H9 (cell line): ENCODE results near the gene EHF. TPM values are rescaled to one million over a fixed set of nuclear protein-coding genes. Genes with fewer than 3 reads are reported as not detected.

Source experiments
- DNase-seq: peaks from one replicate; pipeline ENCODE4 v3.0.0-alpha.2; 2017
- H2AFZ ChIP-seq: one replicate; pipeline ENCODE4 v1.6.1; 2013; ENCODE audit warnings: mild to moderate bottlenecking, low read length, control low read depth, moderate library complexity
- H2AK5ac ChIP-seq: 2 replicates; pipeline ENCODE4 v1.6.1; 2013; ENCODE audit warnings: low read length, control low read depth, mixed read lengths; ENCODE audit not compliant: insufficient read length
- H2BK120ac ChIP-seq: one replicate; pipeline ENCODE4 v1.6.1; 2013; ENCODE audit warnings: low read depth, mild to moderate bottlenecking, low read length, control low read depth, inconsistent platforms; ENCODE audit not compliant: poor library complexity, severe bottlenecking
- H2BK12ac ChIP-seq: 2 replicates; pipeline ENCODE4 v1.6.1; 2013; ENCODE audit warnings: low read length, control low read depth, mixed read lengths, low read depth; ENCODE audit not compliant: insufficient read length
- H2BK15ac ChIP-seq: 2 replicates; pipeline ENCODE4 v1.6.1; 2013; ENCODE audit warnings: low read depth, low read length, control low read depth
- H2BK20ac ChIP-seq: one replicate; pipeline ENCODE4 v1.6.1; 2013; ENCODE audit warnings: low read depth, mild to moderate bottlenecking, low read length, control low read depth, inconsistent platforms; ENCODE audit not compliant: poor library complexity, severe bottlenecking
- H2BK5ac ChIP-seq: 2 replicates; pipeline ENCODE4 v1.6.1; 2013; ENCODE audit warnings: low read length, control low read depth, mixed read lengths; ENCODE audit not compliant: insufficient read length
- H3K14ac ChIP-seq: 2 replicates; pipeline ENCODE4 v1.6.1; 2013; ENCODE audit warnings: low read length, control low read depth; ENCODE audit not compliant: insufficient read depth
- H3K18ac ChIP-seq: 2 replicates; pipeline ENCODE4 v1.6.1; 2013; ENCODE audit warnings: low read depth, mild to moderate bottlenecking, mixed read lengths, low read length, control low read depth; ENCODE audit not compliant: insufficient read length
- H3K23ac ChIP-seq: 2 replicates; pipeline ENCODE4 v1.6.1; 2013; ENCODE audit warnings: low read length, control low read depth, mixed read lengths, low read depth; ENCODE audit not compliant: insufficient read length
- H3K23me2 ChIP-seq: 2 replicates; pipeline ENCODE4 v1.6.1; 2013; ENCODE audit warnings: low read depth, mild to moderate bottlenecking, mixed read lengths, low read length, control low read depth; ENCODE audit not compliant: insufficient read length, poor library complexity, severe bottlenecking
- H3K27ac ChIP-seq: 2 replicates; pipeline ENCODE4 v1.5.1; 2013; ENCODE audit warnings: low read length, control low read depth, mixed read lengths, low read depth; ENCODE audit not compliant: insufficient read length
- H3K27me3 ChIP-seq: 2 replicates; pipeline ENCODE4 v1.6.1; 2013; ENCODE audit warnings: low read length, control low read depth, inconsistent platforms; ENCODE audit not compliant: insufficient read depth
- H3K4ac ChIP-seq: 2 replicates; pipeline ENCODE4 v1.6.1; 2013; ENCODE audit warnings: low read depth, mild to moderate bottlenecking, control low read depth, inconsistent platforms, low read length, moderate library complexity
- H3K4me1 ChIP-seq: 2 replicates; pipeline ENCODE4 v1.6.1; 2013; ENCODE audit warnings: low read length, control low read depth, inconsistent platforms; ENCODE audit not compliant: insufficient read depth
- H3K4me2 ChIP-seq: 2 replicates; pipeline ENCODE4 v1.6.1; 2013; ENCODE audit warnings: low read length, control low read depth, mixed read lengths; ENCODE audit not compliant: insufficient read length, insufficient read depth
- H3K56ac ChIP-seq: 2 replicates; pipeline ENCODE4 v1.6.1; 2013; ENCODE audit warnings: low read depth, mild to moderate bottlenecking, mixed read lengths, low read length, control low read depth; ENCODE audit not compliant: insufficient read length
- H3K79me1 ChIP-seq: 2 replicates; pipeline ENCODE4 v1.6.1; 2013; ENCODE audit warnings: low read depth, mild to moderate bottlenecking, moderate library complexity, low read length, control low read depth, inconsistent platforms; ENCODE audit not compliant: insufficient read depth, poor library complexity, severe bottlenecking
- H3K79me2 ChIP-seq: 2 replicates; pipeline ENCODE4 v1.6.1; 2013; ENCODE audit warnings: low read length, control low read depth, inconsistent platforms; ENCODE audit not compliant: insufficient read depth
- H3K9ac ChIP-seq: 2 replicates; pipeline ENCODE4 v1.6.1; 2013; ENCODE audit warnings: low read length, control low read depth, mixed read lengths; ENCODE audit not compliant: insufficient read length; ENCODE audit errors: extremely low read depth
- H3K9me3 ChIP-seq: one replicate; pipeline ENCODE4 v1.6.1; 2013; ENCODE audit warnings: low read depth, low read length, inconsistent platforms; ENCODE audit not compliant: control insufficient read depth
- H3T11ph ChIP-seq: one replicate; pipeline ENCODE4 v1.6.1; 2013; ENCODE audit warnings: mild to moderate bottlenecking, low read length, control low read depth, inconsistent platforms
- H4K20me1 ChIP-seq: one replicate; pipeline ENCODE4 v1.6.1; 2013; ENCODE audit not compliant: control insufficient read depth, insufficient read length, insufficient read depth
- H4K5ac ChIP-seq: 2 replicates; pipeline ENCODE4 v1.6.1; 2013; ENCODE audit warnings: low read depth, mild to moderate bottlenecking, mixed read lengths, low read length, control low read depth; ENCODE audit not compliant: insufficient read length
- H4K8ac ChIP-seq: replicated peaks from 2 replicates; pipeline ENCODE4 v1.6.1; 2013; ENCODE audit warnings: low read length, control low read depth, mixed read lengths, low read depth; ENCODE audit not compliant: insufficient read length
- H4K91ac ChIP-seq: 2 replicates; pipeline ENCODE4 v1.6.1; 2013; ENCODE audit warnings: low read depth, mild to moderate bottlenecking, moderate library complexity, mixed read lengths, low read length, control low read depth; ENCODE audit not compliant: insufficient read length
- H3K27ac Mint-ChIP-seq, 3 experiments: 2 replicates in 2 of 3; 3 replicates in 1 of 3; pipeline ENCODE4 v1.8.0; 2020 to 2021; ENCODE audit warnings: mixed read lengths in 3 of 3, mild to moderate bottlenecking in 1 of 3, moderate library complexity in 1 of 3
- H3K27me3 Mint-ChIP-seq: 2 replicates; pipeline ENCODE4 v1.8.0; 2021; ENCODE audit warnings: low read depth, mild to moderate bottlenecking, moderate library complexity, mixed read lengths
- H3K36me3 Mint-ChIP-seq, 3 experiments: 2 replicates in 2 of 3; 3 replicates in 1 of 3; pipeline ENCODE4 v1.8.0; 2020 to 2021; ENCODE audit warnings: low read depth in 3 of 3, mixed read lengths in 3 of 3; ENCODE audit not compliant: insufficient read depth in 1 of 3
- H3K4me1 Mint-ChIP-seq, 2 experiments: 2 replicates each; pipeline ENCODE4 v1.8.0; 2020; ENCODE audit warnings: mixed read lengths in 2 of 2
- H3K4me3 Mint-ChIP-seq, 2 experiments: 2 replicates in 1 of 2; 3 replicates in 1 of 2; pipeline ENCODE4 v1.8.0; 2020 to 2021; ENCODE audit warnings: mild to moderate bottlenecking in 2 of 2, mixed read lengths in 2 of 2, moderate library complexity in 1 of 2
- H3K9me3 Mint-ChIP-seq, 2 experiments: 2 replicates in 1 of 2; 3 replicates in 1 of 2; pipeline ENCODE4 v1.8.0; 2020; ENCODE audit warnings: mild to moderate bottlenecking in 2 of 2, mixed read lengths in 2 of 2, moderate library complexity in 1 of 2
- CTCF ChIP-seq: fragments of 200-600 bp; sonication (generic); conservative IDR thresholded peaks from 3 replicates; pipeline ENCODE4 v1.8.0; 2021; ENCODE audit warnings: antibody characterized with exemption, mild to moderate bottlenecking
- WGBS: extraction: QIAGEN DNeasy Blood & Tissue Kit; methylation state at CpG from one replicate; pipeline ENCODE4 v1.1.7; 2013; ENCODE audit warnings: missing lambda C conversion rate, low lambda C conversion rate, mixed read lengths; ENCODE audit not compliant: insufficient read length; ENCODE audit errors: extremely low coverage; 5-methylcytosine and 5-hydroxymethylcytosine counted together
- total RNA-seq: library from RNA; stranded (reverse); gene quantifications from 2 replicates; pipeline ENCODE4 v1.2.1, GENCODE V29; 2021

EHF gene
- total RNA-seq, 1 experiment from 2014 or later = not detected

GRCh38 chr11:34618406-34618805 lies 2.5 kb upstream of the EHF start:
- Histone ChIP-seq H3K14ac (no peak overlapping the region), H2BK12ac (no peak overlapping the region), H3K56ac (no peak overlapping the region), H2BK20ac (no peak overlapping the region), H3K4ac (no peak overlapping the region), H4K8ac (no peak overlapping the region), H3K23me2 (no peaks in the 10 kb centered on the region), H3K4me2 (no peak overlapping the region), H4K91ac (no peak overlapping the region), H4K20me1 (no peaks in the 10 kb centered on the region), H2BK5ac (no peak overlapping the region), H3K27me3 (no peaks in the 10 kb centered on the region), H3K9ac (no peak overlapping the region), H2BK120ac (no peak overlapping the region), H3K4me1 (no peaks in the 10 kb centered on the region), H2AK5ac (no peak overlapping the region), H3K9me3 (no peaks in the 10 kb centered on the region), H3K27ac (no peak overlapping the region), H3K79me2 (no peaks in the 10 kb centered on the region), H3K79me1 (no peaks in the 10 kb centered on the region), H3K23ac (no peak overlapping the region), H4K5ac (no peak overlapping the region), H2BK15ac (no peak overlapping the region), H2AFZ (no peak overlapping the region), H3K18ac (no peak overlapping the region), H3T11ph (no peak overlapping the region)
- H3K27me3 Mint-ChIP-seq = peaks cover 3% of the 10 kb centered on the region; the same call in 1 of the 2 replicates
- H3K36me3 Mint-ChIP-seq = no peaks in the 10 kb centered on the region
- TF ChIP-seq CTCF = no peak
- DNase-seq = no peak
- H3K4me1 Mint-ChIP-seq = peaks cover 17 to 18% of the 10 kb centered on the region in 2 experiments
- H3K4me3 Mint-ChIP-seq = no peak overlapping the region
- WGBS = no CpG with 5 or more reads among the region's 2 CpGs
- H3K9me3 Mint-ChIP-seq = no peaks in the 10 kb centered on the region; a peak in 1 of 5 replicates
- no peak overlapping the region for H3K27ac Mint-ChIP-seq
